GM12873 (cell line): ENCODE results near the gene NFATC2.

Experiments used
- TF ChIP-seq, protein P1 (sequence below): IDR thresholded peaks from 2 replicates; pipeline ENCODE4 v1.5.1; 2012; ENCODE audit warnings: low read depth, mild to moderate bottlenecking, moderate library complexity, low read length, control low read depth; ENCODE audit not compliant: insufficient read depth; ENCODE audit errors: missing control alignments

The NFATC2 gene

DNA sequence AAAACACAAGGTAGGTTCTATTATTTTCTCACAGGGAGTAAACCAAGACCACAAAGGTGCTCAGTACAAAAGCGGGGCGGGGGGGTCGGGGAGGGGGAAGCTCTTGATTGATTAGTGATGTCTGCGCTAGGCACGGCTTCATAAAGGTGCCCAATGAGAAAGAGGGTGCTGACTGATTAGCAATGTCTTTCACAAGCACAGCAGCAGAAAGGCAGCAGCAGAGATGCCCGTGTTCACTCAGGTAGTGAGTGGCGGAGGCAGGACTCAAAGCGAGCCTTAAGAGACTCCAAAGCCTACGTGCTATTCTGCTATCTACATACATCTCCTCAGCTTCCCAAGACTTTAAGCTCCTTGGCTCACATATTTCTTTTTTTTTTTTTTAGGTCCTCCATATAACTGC, 20.3 kb downstream of the NFATC2 start:
- TF ChIP-seq, protein P1, sequence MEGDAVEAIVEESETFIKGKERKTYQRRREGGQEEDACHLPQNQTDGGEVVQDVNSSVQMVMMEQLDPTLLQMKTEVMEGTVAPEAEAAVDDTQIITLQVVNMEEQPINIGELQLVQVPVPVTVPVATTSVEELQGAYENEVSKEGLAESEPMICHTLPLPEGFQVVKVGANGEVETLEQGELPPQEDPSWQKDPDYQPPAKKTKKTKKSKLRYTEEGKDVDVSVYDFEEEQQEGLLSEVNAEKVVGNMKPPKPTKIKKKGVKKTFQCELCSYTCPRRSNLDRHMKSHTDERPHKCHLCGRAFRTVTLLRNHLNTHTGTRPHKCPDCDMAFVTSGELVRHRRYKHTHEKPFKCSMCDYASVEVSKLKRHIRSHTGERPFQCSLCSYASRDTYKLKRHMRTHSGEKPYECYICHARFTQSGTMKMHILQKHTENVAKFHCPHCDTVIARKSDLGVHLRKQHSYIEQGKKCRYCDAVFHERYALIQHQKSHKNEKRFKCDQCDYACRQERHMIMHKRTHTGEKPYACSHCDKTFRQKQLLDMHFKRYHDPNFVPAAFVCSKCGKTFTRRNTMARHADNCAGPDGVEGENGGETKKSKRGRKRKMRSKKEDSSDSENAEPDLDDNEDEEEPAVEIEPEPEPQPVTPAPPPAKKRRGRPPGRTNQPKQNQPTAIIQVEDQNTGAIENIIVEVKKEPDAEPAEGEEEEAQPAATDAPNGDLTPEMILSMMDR, result no peak

- TF ChIP-seq, protein P1, result no peak
Observed at GRCh38 chr20:51517839-51518238, 24.7 kb downstream of the NFATC2 start.

GRCh38 chr20:51516855-51517254, 25.7 kb downstream of the NFATC2 start:
- TF ChIP-seq, protein P1, result no peak

DNA sequence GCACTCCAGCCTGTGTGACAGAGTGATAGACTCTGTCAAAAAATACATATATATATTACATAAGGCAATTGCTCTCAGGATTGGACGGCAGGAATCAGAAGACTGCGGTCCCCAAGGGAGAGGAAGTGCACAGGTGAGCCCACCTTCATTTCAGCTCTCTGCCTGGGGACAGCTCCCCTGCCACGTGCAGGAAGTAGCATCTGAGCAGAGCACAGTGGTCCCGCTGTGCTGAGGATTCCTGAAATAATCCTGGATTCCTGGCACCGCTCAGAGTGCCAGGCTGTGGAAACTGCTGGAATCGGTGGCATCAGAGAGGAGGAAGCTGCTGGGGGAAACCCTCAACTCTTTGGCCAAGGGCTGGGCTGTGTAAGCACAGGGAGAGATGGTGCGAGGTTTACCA, 27.7 kb downstream of the NFATC2 start:
- TF ChIP-seq, protein P1, result no peak

GRCh38 chr20:51514249-51514648, 28.3 kb downstream of the NFATC2 start:
- TF ChIP-seq, protein P1, result no peak

- TF ChIP-seq, protein P1, result no peak
Observed at GRCh38 chr20:51513545-51513944, 29.0 kb downstream of the NFATC2 start.

- TF ChIP-seq, protein P1, result no peak
Observed at GRCh38 chr20:51512645-51513044, 29.9 kb downstream of the NFATC2 start.

GRCh38 chr20:51511861-51512619, 30.5 kb downstream of the NFATC2 start:
- TF ChIP-seq, protein P1, result no peak
